Fibroblast of gingiva (primary cell): ENCODE results near the gene WDCP.

Experiments
- DNase-seq: peaks from one replicate; pipeline ENCODE4 v3.0.0-alpha.2; 2011; ENCODE audit warnings: low read depth

WDCP gene

GRCh38 chr2:23993736-23994269 lies 53.4 kb downstream of the WDCP start:
- no peak for DNase-seq

- no peak for DNase-seq
Observed at GRCh38 chr2:23992931-23993330, 54.3 kb downstream of the WDCP start.

- DNase-seq, result no peak
Observed at GRCh38 chr2:23988371-23988770, 58.8 kb downstream of the WDCP start.
